ENCODE results near the gene ANHX.

GRCh38 chr12:133227281-133227852 lies 8.3 kb downstream of the ANHX start:
- TF ChIP-seq POLR2AphosphoS5 (IDR thresholded peaks at IDR 0.05; ENCODE audit: low read depth, low read length) (no peak), CTCF (IDR thresholded peaks at IDR 0.05; ENCODE audit: control extremely low read depth in 1 of 3, insufficient read depth in 1 of 3, low read depth in 1 of 3, low read length in 3 of 3) (no peak), CBX5 (IDR thresholded peaks at IDR 0.05; ENCODE audit: low read depth, low read length) (no peak), CREB1 (IDR thresholded peaks at IDR 0.05) (no peak), TCF12 (IDR thresholded peaks at IDR 0.05; ENCODE audit: low read depth, low read length) (no peak), BACH1 (IDR thresholded peaks at IDR 0.05; ENCODE audit: low read length) (no peak), TAF1 (IDR thresholded peaks at IDR 0.05; ENCODE audit: low read depth, low read length) (no peak), POLR2A (IDR thresholded peaks at IDR 0.05; ENCODE audit: control extremely low read depth in 1 of 2, low read depth in 2 of 2, low read length in 2 of 2) (no peak), RAD21 (IDR thresholded peaks at IDR 0.05 in 1 of 2, conservative IDR thresholded peaks at IDR 0.05 in 1 of 2; ENCODE audit: low read depth in 2 of 2, low read length in 2 of 2) (no peak), MAX (IDR thresholded peaks at IDR 0.05) (no peak)

Data from H1 (cell line).